HG03342 (cell line): ENCODE results near the gene TRPM5.

Experiments
- ATAC-seq: cut with Tn5 transposase; IDR thresholded peaks from one replicate; pipeline ENCODE4 v1.9.1; 2021; ENCODE audit warnings: mild to moderate bottlenecking, moderate library complexity; ENCODE audit not compliant: unreplicated experiment

TRPM5 gene

GRCh38 chr11:2459016-2459725 is 14.9 kb upstream of the TRPM5 start:
- no peak for ATAC-seq

GRCh38 chr11:2458321-2458720 is 14.0 kb upstream of the TRPM5 start:
- ATAC-seq = no peak

GRCh38 chr11:2453436-2453835 is 9.1 kb upstream of the TRPM5 start:
- no peak for ATAC-seq

GRCh38 chr11:2452321-2453012 is 8.2 kb upstream of the TRPM5 start:
- ATAC-seq = no peak

GRCh38 chr11:2451916-2452315 is 7.6 kb upstream of the TRPM5 start:
- ATAC-seq = no peak

GRCh38 chr11:2451336-2451735 is 7.0 kb upstream of the TRPM5 start:
- no peak for ATAC-seq

GRCh38 chr11:2450321-2451041 is 6.2 kb upstream of the TRPM5 start:
- no peak for ATAC-seq

GRCh38 chr11:2449548-2450320 is 5.4 kb upstream of the TRPM5 start:
- no peak for ATAC-seq

GRCh38 chr11:2448661-2449547 is 4.6 kb upstream of the TRPM5 start:
- ATAC-seq = no peak

GRCh38 chr11:2447951-2448650 is 3.8 kb upstream of the TRPM5 start:
- ATAC-seq = no peak

- no peak for ATAC-seq
Observed at GRCh38 chr11:2447253-2447950, 3.1 kb upstream of the TRPM5 start.

GRCh38 chr11:2446590-2447252 is 2.4 kb upstream of the TRPM5 start:
- no peak for ATAC-seq

- no peak for ATAC-seq
Observed at GRCh38 chr11:2445746-2446551, 1.6 kb upstream of the TRPM5 start.

- no peak for ATAC-seq
Observed at GRCh38 chr11:2444821-2445745, 769 bp upstream of the TRPM5 start, which contains the start of gene KCNQ1. Gene KCNQ1, plus strand, starts transcription at chr11:2445008. Its CDS starts 91 bp downstream, at chr11:2445099.

GRCh38 chr11:2443406-2443805 is 908 bp downstream of the TRPM5 start:
- no peak for ATAC-seq

GRCh38 chr11:2442589-2442988 is 1.7 kb downstream of the TRPM5 start:
- ATAC-seq = no peak
